ENCODE measurements around the gene ADAM30. TPM values are rescaled to one million over a fixed set of nuclear protein-coding genes. Genes with fewer than 3 reads are reported as not detected.

The ADAM30 gene
- total RNA-seq, 4 donors from 2014 or later = not detected

- TF ChIP-seq CTCF (IDR thresholded peaks at IDR 0.05 in 4 of 5, conservative IDR thresholded peaks at IDR 0.05 in 1 of 5) (no peak), POLR2A (IDR thresholded peaks at IDR 0.05) (no peak)
- ATAC-seq (no peak), DNase-seq (no peak)
- Histone ChIP-seq H3K27me3 (no peaks in the 10 kb centered on the region), H3K27ac (no peak overlapping the region), H3K4me3 (no peak overlapping the region), H3K4me1 (no peaks in the 10 kb centered on the region), H3K36me3 (peaks cover 6 to 79% of the 10 kb centered on the region in 2 donors), H3K9me3 (no peaks in the 10 kb centered on the region)
- in situ Hi-C loops (cut with MboI; ENCODE audit: low sequenced_read_pairs in 4 of 4) (no loop called here), intact Hi-C loops (cut with DNase I; ENCODE audit: low total_unique reads) (no loop called here)
These were observed 39.6 kb upstream of the ADAM30 start for GRCh38 chr1:119935915-119936314.

GRCh38 chr1:119935373-119935772 lies 39.1 kb upstream of the ADAM30 start:
- DNase-seq (no peak), ATAC-seq (no peak)
- Histone ChIP-seq H3K4me1 (no peaks in the 10 kb centered on the region), H3K27me3 (no peaks in the 10 kb centered on the region), H3K27ac (no peak overlapping the region), H3K4me3 (no peak overlapping the region), H3K9me3 (no peaks in the 10 kb centered on the region), H3K36me3 (peaks cover 6 to 73% of the 10 kb centered on the region in 2 donors)
- intact Hi-C loops (cut with DNase I; ENCODE audit: low total_unique reads) (no loop called here), in situ Hi-C loops (cut with MboI; ENCODE audit: low sequenced_read_pairs in 4 of 4) (no loop called here)
- TF ChIP-seq CTCF (IDR thresholded peaks at IDR 0.05 in 4 of 5, conservative IDR thresholded peaks at IDR 0.05 in 1 of 5) = no peak
- no peak for TF ChIP-seq POLR2A (IDR thresholded peaks at IDR 0.05)

- Histone ChIP-seq H3K27me3 (no peaks in the 10 kb centered on the region), H3K36me3 (peaks cover 6 to 69% of the 10 kb centered on the region in 2 donors), H3K4me1 (no peaks in the 10 kb centered on the region), H3K9me3 (no peaks in the 10 kb centered on the region), H3K27ac (no peak overlapping the region), H3K4me3 (no peak overlapping the region)
- in situ Hi-C loops (cut with MboI; ENCODE audit: low sequenced_read_pairs in 4 of 4) = no loop called here
- ATAC-seq (no peak), DNase-seq (no peak)
- intact Hi-C loops (cut with DNase I; ENCODE audit: low total_unique reads) = no loop called here
- no peak for TF ChIP-seq CTCF (IDR thresholded peaks at IDR 0.05 in 4 of 5, conservative IDR thresholded peaks at IDR 0.05 in 1 of 5)
- no peak for TF ChIP-seq POLR2A (IDR thresholded peaks at IDR 0.05)
These were observed 37.1 kb upstream of the ADAM30 start for GRCh38 chr1:119933397-119933796.

GRCh38 chr1:119929643-119930315 lies 33.5 kb upstream of the ADAM30 start:
- no peak overlapping the region for H3K27ac ChIP-seq
- no peaks in the 10 kb centered on the region for H3K27me3 ChIP-seq
- DNase-seq (no peak), ATAC-seq (no peak)
- H3K4me3 ChIP-seq = no peak overlapping the region
- H3K9me3 ChIP-seq = no peaks in the 10 kb centered on the region
- intact Hi-C loops (cut with DNase I; ENCODE audit: low total_unique reads) (no loop called here), in situ Hi-C loops (cut with MboI; ENCODE audit: low sequenced_read_pairs in 4 of 4) (no loop called here)
- no peaks in the 10 kb centered on the region for H3K4me1 ChIP-seq
- H3K36me3 ChIP-seq = peaks cover 2 to 57% of the 10 kb centered on the region in 2 donors
- no peak for TF ChIP-seq POLR2A (IDR thresholded peaks at IDR 0.05)
- TF ChIP-seq CTCF (IDR thresholded peaks at IDR 0.05 in 4 of 5, conservative IDR thresholded peaks at IDR 0.05 in 1 of 5) = no peak

- Histone ChIP-seq H3K36me3 (peaks cover 0 to 69% of the 10 kb centered on the region in 2 donors), H3K4me1 (no peaks in the 10 kb centered on the region), H3K4me3 (no peak overlapping the region), H3K9me3 (no peaks in the 10 kb centered on the region), H3K27ac (no peak overlapping the region), H3K27me3 (no peaks in the 10 kb centered on the region)
- DNase-seq = no peak
- intact Hi-C loops (cut with DNase I; ENCODE audit: low total_unique reads) (no loop called here), in situ Hi-C loops (cut with MboI; ENCODE audit: low sequenced_read_pairs in 4 of 4) (no loop called here)
- ATAC-seq = no peak
- TF ChIP-seq CTCF (IDR thresholded peaks at IDR 0.05 in 4 of 5, conservative IDR thresholded peaks at IDR 0.05 in 1 of 5) = no peak
- no peak for TF ChIP-seq POLR2A (IDR thresholded peaks at IDR 0.05)
These were observed 30.2 kb upstream of the ADAM30 start for GRCh38 chr1:119926553-119926952.
